ENCODE measurements around the gene OTOA. TPM values are rescaled to one million over a fixed set of nuclear protein-coding genes. Genes with fewer than 3 reads are reported as not detected.
A peak's percentile ranks its signal among the peaks of the same experiment; 100 is the strongest.
"Not testable (repeated sequence)": the region's sequence is repeated elsewhere in the genome, so short reads cannot be mapped to it uniquely, and the experiment has no call there.

OTOA gene
- polyA plus RNA-seq, 3 donors = 0.11 to 0.23 (median 0.21) TPM

DNA sequence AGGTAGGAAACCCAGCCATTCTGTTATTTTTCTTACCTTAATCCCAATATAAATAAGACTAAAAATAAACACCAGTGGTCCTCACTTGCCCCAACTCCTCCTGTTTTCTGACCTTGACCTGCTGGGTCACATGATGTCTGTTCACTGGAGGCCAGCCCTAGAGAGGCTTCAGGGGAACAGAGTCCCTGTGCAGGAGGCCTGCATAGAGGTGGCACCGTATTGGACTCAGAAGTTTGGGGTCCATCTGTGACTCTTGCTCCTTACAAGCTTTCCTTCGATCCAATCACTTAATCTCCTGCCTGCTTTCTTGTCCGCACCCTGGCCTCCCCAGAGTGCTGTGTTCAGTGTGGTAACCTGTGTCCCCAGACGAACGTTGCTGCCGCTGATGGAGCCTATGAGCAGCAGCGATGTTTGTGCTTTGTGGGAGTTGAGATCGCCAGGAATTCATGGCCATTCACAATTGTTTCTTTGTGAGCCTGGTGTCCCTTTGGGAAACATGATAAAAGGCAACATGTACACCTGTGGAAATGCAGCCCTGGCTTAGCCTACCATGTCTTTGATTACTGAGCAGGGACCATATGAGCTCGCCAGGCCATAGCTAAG is 16.1 kb upstream of the OTOA start:
- Histone ChIP-seq H2AFZ (ENCODE audit: insufficient read depth, low read depth, low read length, poor library complexity, severe bottlenecking) (no peak overlapping the region), H3K4me1 (ENCODE audit: control insufficient read depth in 1 of 2, insufficient read depth in 2 of 2, low read length in 2 of 2) (peaks cover 75 to 79% of the 10 kb centered on the region in 2 donors), H4K20me1 (ENCODE audit: insufficient read depth, low read length) (peaks cover 78% of the 10 kb centered on the region), H3K4me2 (replicated peaks; ENCODE audit: extremely low read depth, low read length, poor library complexity, severe bottlenecking) (peak overlapping the region; percentile 89), H3K79me2 (ENCODE audit: insufficient read depth, low read length) (peaks cover 96% of the 10 kb centered on the region), H3K9ac (ENCODE audit: insufficient read depth, low read length, poor library complexity, severe bottlenecking) (no peak overlapping the region), H3K27me3 (ENCODE audit: control insufficient read depth in 2 of 2, insufficient read depth in 2 of 2, low read length in 2 of 2) (no peaks in the 10 kb centered on the region), H3K36me3 (replicated peaks in 1 of 2; ENCODE audit: control insufficient read depth in 1 of 2, insufficient read depth in 2 of 2, low read length in 2 of 2) (peaks cover 58 to 61% of the 10 kb centered on the region in 2 donors), H3K4me3 (replicated peaks in 1 of 3; ENCODE audit: low read depth in 2 of 3, low read length in 3 of 3) (peak overlapping the region in 1 of 3 experiments; percentile 98), H3K9me3 (replicated peaks in 1 of 2; ENCODE audit: control insufficient read depth in 1 of 2, insufficient read depth in 1 of 2, low read length in 2 of 2) (no peaks in the 10 kb centered on the region), H3K27ac (ENCODE audit: low read depth in 1 of 2, low read length in 2 of 2) (peak overlapping the region; percentile 77 to 98)
- Mint-ChIP-seq H3K27ac (peak overlapping the region; percentile 88 to 97 (median 95)), H3K4me3 (no peak overlapping the region), H3K4me1 (peaks cover 71% of the 10 kb centered on the region), H3K36me3 (peaks cover 54 to 67% of the 10 kb centered on the region in 2 donors), H3K27me3 (ENCODE audit: low read depth in 3 of 3) (no peaks in the 10 kb centered on the region), H3K9me3 (no peaks in the 10 kb centered on the region)
- 94% methylated on average over 6 of the region's 9 CpGs for WGBS (ENCODE audit: insufficient coverage)
- DNase-seq = no peak
- TF ChIP-seq, protein P1, sequence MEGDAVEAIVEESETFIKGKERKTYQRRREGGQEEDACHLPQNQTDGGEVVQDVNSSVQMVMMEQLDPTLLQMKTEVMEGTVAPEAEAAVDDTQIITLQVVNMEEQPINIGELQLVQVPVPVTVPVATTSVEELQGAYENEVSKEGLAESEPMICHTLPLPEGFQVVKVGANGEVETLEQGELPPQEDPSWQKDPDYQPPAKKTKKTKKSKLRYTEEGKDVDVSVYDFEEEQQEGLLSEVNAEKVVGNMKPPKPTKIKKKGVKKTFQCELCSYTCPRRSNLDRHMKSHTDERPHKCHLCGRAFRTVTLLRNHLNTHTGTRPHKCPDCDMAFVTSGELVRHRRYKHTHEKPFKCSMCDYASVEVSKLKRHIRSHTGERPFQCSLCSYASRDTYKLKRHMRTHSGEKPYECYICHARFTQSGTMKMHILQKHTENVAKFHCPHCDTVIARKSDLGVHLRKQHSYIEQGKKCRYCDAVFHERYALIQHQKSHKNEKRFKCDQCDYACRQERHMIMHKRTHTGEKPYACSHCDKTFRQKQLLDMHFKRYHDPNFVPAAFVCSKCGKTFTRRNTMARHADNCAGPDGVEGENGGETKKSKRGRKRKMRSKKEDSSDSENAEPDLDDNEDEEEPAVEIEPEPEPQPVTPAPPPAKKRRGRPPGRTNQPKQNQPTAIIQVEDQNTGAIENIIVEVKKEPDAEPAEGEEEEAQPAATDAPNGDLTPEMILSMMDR (IDR thresholded peaks at IDR 0.05) = no peak
- intact Hi-C loops (cut with micrococcal nuclease) = no loop called here

DNA sequence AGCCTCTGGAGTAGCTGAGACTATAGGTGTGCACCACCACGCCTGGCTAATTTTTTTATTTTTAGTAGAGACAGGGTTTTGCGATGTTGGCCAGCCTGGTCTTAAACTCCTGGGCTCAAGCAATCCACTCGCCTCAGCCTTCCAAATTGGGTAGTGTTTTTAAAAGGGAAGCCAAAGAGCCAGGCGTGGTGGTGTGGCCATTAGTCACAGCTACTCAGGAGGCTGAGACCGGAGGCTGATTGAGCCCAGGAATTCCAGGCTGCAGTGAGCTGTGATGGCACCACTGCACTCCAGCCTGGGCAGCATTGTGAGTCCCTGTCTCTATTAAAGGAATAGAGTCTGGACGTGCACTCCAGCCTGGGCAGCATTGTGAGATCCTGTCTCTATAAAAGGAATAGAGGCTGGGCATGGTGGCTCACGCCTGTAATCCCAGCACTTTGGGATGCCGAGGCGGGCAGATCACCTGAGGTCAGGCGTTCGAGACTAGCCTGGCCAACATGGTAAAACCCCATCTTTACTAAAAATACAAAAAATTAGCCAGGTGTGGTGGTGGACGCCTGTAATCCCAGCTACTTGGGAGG is 13.9 kb upstream of the OTOA start:
- peak overlapping the region; percentile 77 to 98 for H3K27ac ChIP-seq (ENCODE audit: low read depth in 1 of 2, low read length in 2 of 2)
- H3K27me3 Mint-ChIP-seq (ENCODE audit: low read depth in 3 of 3); H3K9me3 Mint-ChIP-seq; H2AFZ ChIP-seq (ENCODE audit: insufficient read depth, low read depth, low read length, poor library complexity, severe bottlenecking); H3K27me3 ChIP-seq (ENCODE audit: control insufficient read depth in 2 of 2, insufficient read depth in 2 of 2, low read length in 2 of 2); H3K9me3 ChIP-seq (replicated peaks in 1 of 2; ENCODE audit: control insufficient read depth in 1 of 2, insufficient read depth in 1 of 2, low read length in 2 of 2): not testable (repeated sequence)
- H3K79me2 ChIP-seq (ENCODE audit: insufficient read depth, low read length) = peaks cover 92% of the 10 kb centered on the region
- Mint-ChIP-seq H3K27ac (peak overlapping the region; percentile 93 to 98 (median 97)), H3K4me1 (peaks cover 77% of the 10 kb centered on the region), H3K4me3 (peak overlapping the region; percentile 86 to 92), H3K36me3 (peaks cover 47 to 62% of the 10 kb centered on the region in 2 donors)
- H3K4me3 ChIP-seq (replicated peaks in 1 of 3; ENCODE audit: low read depth in 2 of 3, low read length in 3 of 3) = peak overlapping the region; percentile 81 to 98 (median 92)
- peak overlapping the region; percentile 89 for H3K4me2 ChIP-seq (replicated peaks; ENCODE audit: extremely low read depth, low read length, poor library complexity, severe bottlenecking)
- H3K4me1 ChIP-seq (ENCODE audit: control insufficient read depth in 1 of 2, insufficient read depth in 2 of 2, low read length in 2 of 2) = peaks cover 76 to 79% of the 10 kb centered on the region in 2 donors
- peak overlapping the region; percentile 75 for H3K9ac ChIP-seq (ENCODE audit: insufficient read depth, low read length, poor library complexity, severe bottlenecking)
- peaks cover 56% of the 10 kb centered on the region for H4K20me1 ChIP-seq (ENCODE audit: insufficient read depth, low read length)
- peak in 2 of 3 donors; percentile 63 to 80 for DNase-seq
- peaks cover 38 to 39% of the 10 kb centered on the region in 2 donors for H3K36me3 ChIP-seq (replicated peaks in 1 of 2; ENCODE audit: control insufficient read depth in 1 of 2, insufficient read depth in 2 of 2, low read length in 2 of 2)
- intact Hi-C loops (cut with micrococcal nuclease) = loop anchor here (5.0 to 10.0 kb wide), 2 partner anchors 38 to 645 kb away; partner anchors contain the start of gene POLR3E (in 2 of the 2)
- WGBS (ENCODE audit: insufficient coverage) = 22% methylated on average over 3 of the region's 12 CpGs
